IPS DF 4.7 (cell line): Measurements from ENCODE around the gene SLAMF1.
"Not testable (repeated sequence)": the region's sequence is repeated elsewhere in the genome, so short reads cannot be mapped to it uniquely, and the experiment has no call there.

ENCODE experiments used
- DNase-seq: peaks from one replicate; pipeline ENCODE4 v3.0.0-alpha.2; 2013; ENCODE audit warnings: low spot score; ENCODE audit errors: extremely low read depth

Gene SLAMF1, protein sequence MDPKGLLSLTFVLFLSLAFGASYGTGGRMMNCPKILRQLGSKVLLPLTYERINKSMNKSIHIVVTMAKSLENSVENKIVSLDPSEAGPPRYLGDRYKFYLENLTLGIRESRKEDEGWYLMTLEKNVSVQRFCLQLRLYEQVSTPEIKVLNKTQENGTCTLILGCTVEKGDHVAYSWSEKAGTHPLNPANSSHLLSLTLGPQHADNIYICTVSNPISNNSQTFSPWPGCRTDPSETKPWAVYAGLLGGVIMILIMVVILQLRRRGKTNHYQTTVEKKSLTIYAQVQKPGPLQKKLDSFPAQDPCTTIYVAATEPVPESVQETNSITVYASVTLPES

DNA sequence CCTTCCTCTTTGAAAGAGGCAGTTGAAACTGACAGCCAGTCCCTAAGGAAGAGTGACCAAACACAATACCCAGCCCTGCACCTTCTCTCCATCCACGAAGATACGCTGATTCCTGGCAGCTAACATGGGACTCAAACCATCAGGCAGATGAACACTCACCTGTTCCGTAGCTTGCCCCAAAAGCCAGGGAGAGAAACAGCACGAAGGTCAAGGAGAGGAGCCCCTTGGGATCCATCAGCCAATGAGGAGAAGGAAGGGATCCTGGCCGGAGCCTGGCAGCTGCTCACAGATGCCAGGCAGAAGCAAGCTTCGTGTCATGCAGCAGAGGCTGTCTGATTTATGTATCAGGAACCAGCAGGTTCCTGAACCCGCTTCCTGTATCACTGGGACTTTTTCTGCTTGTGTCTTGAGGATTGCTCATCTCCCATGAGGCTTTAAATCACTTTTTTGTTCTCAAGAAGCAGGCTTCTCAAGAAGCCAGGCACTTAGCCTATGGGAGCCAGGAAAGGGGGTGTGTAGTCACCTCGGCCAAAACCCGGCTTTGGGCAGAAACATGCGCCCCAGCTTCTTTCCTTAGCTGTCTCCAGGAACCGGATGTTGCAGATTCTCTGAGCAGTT is at the start of gene SLAMF1:
Gene SLAMF1, minus strand, starts transcription at position 334 of the 618 bp plus-strand sequence. Its CDS starts 99 bp downstream, at position 235.
- no peak for DNase-seq

DNA sequence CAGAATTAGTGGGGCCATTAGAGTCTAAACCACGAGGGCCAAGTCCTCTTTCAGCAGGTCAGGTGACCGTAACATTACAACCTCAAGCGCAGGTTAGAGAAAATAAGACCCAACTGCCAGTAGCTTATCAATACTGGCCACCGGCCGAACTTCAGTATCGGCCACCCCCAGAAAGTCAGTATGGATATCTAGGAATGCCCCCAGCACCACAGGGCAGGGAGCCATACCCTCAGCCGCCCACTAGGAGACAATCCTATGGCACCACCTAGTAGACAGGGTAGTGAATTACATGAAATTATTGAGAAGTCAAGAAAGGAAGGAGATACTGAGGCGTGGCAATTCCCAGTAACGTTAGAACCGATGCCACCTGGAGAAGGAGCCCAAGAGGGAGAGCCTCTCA is 45.5 kb upstream of the SLAMF1 start:
- not testable (repeated sequence) for DNase-seq

DNA sequence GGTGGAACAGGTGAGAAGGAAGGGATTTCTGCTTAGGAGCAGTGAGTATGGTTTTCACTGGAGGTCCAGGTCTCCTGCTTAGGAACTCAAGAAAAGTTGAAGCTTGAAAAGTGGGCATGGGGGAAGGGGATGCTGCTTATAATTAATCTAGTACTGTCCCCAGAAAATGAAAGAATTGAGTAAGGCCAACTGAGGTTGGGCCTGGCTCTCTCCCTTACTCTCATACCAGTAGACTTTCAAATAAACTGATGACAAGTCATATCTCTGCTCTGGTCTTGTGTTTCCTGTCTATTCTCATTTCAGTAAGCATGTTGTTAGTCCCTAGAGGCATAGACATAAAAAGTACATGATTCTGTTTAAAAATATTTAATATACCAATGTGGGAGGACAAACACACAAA is 38.4 kb upstream of the SLAMF1 start:
- no peak for DNase-seq

DNA sequence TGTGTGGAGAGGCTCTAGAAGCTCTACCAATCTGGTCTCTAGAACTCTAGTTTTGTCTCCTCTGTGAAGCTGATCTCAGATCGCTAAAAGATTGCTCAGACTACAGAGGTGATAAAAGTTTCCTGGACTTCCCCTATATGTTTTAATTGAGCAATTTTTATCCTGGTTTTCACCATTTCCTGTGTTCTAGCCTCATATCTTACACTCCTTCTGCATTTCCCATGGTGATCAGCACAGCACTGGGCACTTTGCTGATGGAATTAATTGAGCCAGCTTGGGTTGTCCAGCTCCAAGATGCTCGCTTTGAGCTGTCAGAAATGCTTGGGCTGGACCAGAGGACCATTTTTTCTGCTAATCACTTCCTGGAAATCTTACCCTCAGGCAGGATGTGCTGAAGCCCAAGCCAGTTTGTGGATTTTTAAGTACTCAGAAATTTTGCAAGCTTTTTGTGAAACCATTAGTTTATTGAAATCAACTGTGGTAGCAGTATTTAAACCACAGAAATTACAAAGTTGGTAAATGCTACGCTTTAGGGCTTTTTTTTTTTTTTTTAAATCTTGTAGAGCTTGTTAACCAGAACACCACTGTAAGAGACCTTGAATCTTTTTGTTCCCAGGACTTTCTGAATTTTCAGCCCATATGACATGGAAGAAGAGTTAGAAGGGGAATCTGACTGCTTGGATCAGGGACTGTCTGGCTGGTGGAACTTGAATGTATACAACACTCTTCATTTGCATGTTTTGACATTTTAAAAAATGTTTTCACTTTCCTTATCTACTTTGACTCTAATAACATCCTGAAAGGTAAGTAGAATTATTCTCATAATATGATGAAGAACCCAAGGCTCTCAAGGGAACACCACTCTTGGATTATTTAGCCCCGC is 36.4 kb upstream of the SLAMF1 start:
- DNase-seq = no peak

DNA sequence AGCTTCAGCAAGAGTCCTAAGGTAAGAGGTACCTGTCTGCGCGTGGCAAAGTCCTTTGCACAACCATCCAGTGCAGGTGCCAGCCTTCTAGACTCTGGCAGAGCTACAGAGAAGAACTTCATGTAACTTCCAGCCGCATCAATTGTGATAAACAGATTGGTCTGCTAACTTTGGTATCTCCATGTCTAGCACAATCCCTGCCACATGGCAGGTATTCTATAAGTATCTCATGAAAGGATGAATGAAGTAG is 35.0 kb upstream of the SLAMF1 start:
- no peak for DNase-seq

DNA sequence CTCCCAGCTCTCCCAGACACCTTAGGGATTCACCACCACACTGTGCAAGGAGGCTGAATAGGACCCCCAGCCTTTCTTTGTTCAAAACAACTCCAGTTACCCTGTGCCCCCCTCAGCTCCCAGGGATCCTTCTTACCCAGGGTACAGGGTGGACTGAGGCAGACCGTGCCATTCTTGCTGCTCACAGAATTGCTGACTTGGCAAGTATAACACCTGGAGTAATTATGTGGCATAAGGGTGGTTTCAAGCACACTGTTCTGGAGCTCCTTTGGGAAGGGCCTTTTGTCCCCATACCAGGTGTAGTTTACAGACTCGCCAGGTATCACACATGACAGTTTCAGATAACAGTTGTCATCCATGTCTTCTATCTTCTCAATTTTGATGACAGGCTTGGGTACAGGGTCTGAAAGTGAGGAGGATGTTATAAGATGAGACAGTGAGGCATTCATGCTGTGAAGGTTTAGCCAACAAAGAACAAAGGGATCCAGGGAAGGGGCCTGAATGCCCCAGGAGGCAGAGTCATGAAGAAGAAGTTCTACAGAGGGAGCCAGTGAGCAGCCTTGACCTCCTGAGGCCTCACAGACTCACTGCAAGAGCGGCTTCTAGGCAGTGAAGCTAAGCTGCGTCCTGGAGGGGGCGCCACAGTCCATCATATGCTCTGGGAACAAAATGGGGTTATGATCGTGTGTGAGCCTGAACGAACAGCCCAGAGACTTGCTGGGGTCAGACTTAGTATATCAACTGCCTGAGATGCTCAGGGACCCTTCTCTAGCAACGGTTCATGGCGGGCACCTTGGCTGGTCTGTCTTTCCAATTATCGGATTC is 34.4 kb upstream of the SLAMF1 start:
- DNase-seq = peak; percentile 91

DNA sequence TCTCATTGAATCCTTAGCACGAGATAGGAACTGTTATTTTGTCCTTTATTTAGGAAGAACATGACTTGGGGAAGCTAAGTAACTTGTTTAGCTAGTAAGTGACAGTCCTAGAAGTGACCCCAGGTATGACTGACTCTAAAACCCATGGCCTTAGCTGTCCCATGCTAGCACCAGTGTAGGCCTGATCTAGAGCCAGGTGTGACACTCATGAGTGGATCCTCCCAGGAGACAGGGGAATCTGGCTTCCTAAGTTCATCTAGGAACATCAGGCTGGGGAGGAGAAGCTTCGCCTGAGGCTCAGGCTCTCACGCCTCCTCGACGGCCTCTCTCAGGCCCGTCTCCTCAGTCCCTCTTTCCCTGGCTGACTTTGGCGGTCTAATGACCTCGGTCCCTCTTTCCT is 33.6 kb upstream of the SLAMF1 start:
- no peak for DNase-seq

DNA sequence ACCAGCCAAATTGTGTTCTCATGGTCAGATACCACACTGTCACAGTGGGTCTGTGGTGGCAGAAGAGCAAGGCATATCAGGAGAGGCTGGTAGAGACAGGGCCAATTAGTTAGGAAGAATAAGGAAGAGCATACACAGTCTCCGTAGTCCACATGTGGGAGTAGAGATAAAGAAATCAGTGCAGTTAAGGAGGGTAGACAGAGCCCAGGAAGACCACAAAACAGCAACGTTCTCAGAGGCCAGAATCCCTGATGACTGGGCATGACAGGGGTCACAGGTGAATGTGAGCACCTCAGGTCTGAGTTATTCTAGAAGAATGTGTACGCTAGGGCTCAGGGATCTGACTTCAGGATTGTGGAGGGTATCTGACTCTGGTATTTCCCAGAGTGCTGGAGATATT is 33.0 kb upstream of the SLAMF1 start:
- DNase-seq = no peak

DNA sequence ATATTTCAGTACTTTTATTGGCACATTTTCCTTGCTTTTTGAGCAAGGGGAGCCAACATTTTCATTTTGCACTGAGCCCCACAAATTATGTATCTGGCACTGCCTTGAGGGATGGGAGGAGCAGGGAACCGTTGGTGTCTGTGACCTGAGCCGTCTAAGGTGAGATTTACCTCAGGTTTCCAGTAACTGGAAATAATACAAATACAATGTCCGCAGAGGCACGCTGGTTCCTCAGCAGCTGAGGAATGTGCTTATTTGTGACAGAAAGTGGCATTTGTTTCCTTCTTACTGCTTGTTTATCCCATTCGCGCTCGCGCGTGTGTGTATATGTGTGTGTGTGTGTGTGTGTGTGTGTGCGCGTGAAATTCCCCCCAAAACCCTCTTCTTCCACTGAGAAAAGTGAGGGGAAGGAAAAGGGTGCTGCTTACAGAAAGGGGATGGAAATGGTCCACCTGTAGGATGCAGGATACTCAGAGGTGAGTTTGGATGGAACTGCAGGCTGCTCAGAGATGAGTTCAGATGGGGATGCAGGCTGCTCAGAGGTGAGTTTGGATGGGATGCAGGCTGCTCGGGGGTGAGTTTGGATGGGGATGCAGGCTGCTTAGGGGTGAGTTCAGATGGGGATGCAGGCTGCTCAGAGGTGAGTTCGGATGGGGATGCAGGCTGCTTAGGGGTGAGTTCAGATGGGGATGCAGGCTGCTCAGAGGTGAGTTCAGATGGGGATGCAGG is 30.2 kb upstream of the SLAMF1 start:
- DNase-seq = no peak

DNA sequence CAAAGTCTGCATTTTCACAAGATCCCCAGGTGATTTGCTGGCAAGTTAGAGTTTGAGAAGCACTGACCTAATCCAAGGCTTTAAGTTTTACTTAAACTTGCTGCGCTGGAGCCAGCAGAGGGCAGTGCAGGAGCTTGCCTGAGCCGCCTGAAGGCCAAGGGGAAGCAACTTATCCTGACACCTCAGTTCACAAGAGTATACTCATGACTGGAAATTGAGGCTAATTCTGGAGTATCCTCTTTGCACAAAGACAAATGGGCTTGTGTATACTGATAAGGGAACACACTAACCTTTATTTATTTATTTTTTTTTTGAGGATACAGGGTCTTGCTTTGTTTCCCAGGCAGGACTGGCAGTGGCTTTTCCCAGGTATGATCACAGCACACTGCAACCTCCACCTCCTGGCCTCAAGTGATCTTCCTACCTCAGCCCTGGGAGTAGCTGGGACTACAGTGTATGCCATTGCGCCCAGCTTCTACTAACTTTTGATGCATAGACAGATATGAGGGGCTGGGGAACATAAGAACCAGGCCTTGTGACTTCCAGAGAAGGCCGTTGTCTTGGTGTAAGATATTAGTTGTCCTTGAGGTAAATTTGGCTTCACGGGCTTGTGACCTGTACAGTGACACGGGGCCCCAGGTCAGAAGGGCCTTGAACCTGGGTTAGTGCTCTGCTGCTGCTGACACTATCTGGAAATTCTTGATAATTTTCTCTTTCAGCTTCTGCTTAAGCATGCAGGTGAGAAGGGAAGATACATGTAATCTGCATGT is 29.0 kb upstream of the SLAMF1 start:
- peak; percentile 58 for DNase-seq

DNA sequence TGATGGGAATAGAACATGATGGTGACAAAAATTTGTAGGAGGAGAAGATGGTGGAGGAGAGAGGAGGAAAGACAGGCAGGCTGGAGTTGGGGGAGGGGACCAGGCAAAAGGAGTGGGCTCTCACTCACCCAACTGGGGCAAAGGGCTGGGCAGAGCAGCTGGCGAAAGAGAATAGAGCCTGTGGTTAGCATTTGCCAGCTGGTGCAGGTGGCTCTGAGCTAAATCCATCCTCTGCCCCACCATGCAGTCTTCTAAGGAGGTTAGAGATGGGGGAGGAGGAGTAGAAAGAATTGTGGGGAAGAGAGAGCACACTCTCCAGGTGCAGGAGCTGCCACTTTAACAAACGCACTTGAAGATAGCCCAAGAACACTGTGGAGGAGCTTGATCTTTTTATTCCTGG is 27.6 kb upstream of the SLAMF1 start:
- no peak for DNase-seq

DNA sequence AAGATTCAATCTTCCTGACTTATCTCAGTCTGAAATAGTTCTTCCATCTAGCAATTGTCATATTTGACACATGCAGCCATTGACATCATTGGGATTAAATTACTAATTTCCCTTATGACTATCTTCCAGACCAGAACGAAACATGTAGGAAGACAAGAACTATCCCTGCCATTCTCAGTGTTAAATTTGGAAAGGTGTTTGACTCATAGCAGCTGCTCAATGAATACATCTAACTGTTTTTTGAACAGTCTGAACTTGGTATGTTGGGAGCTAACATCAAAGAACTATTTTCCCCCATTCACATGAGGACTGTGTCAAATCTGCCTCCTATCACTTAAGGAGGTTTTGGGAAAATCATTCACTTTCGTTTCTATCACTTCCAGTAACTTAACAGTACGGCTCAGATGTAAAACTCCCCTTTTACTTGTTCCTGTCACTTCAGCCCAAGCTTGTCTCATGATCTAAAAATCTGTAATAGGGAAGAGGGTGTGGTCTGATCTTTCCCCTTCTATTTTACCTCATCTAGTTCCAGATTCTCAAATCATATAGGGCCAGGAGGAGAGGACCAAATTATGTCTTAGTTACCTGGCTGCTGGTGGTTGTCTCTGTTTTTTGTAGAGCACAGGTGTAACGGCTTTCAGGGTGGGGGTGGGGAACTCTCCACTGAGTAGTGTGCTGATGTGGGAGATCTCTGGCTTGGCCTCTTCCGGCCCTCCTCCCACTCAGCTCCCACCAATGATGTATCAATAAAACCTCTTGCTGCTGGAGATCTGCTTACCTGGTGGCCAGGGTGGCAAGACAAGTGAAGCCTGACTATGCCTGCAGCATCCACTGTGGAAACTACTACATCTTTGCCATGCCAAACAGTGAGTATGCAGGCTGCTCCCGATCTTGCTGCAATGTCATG is 26.2 kb upstream of the SLAMF1 start:
- DNase-seq = no peak

DNA sequence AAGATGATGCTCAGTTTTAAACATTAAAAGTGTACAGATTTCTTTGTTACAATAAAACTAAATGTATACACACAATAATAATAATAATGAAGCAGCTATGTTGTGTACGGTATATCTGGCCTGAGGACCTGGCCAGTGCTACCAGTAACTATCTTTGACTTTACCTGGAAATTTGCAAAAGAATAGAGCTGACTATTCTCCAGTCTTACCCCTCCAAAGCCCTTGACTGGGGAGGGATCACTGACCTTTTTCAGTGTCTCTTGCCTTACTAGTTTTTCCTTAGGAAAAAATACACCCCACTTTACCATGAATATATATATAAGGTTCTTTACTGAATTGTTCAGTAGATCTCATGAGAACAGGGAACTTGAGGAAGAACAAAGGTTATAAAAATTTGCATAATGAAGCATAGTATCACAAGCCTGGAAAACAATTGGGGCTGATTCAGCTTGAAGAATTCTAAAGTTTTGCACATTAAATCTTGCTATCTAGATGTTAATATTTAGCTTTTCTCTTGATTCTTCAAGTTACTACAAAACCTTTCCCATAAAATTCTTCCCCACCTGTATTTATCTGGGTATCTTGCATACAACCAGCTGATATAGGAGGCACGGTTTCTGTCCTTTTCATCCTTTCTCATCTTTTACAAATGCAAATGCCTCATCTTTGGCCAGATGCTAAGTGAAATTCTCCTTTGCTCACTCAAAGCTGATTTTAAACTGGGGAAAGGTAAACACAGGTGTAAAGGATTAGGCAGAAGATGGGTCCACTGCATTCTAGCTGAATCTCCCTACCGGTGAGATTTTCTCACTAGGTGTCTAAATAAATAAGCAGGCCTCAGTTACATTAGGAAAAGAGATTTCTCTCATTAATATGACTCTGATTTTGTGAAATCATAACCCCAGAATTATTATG is 25.0 kb upstream of the SLAMF1 start:
- DNase-seq = no peak

DNA sequence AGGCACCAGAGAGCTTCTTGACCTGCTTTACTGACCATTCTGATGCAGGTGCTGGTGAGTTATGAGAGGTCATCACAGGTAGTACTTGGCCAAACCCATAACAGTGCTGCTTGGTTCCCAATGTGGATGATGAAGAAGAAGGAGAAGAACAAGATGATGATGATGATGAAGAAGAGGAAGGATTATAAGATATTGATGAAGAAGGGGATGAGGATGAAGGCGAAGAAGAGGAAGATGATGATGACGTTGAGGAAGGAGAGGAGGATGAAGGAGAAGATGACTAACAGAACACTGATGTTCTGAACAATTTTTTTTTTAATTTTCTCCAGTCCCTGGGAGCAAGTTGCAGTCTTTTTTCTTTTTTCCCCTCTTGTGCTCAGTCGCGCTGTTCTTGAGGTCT is 23.9 kb upstream of the SLAMF1 start:
- DNase-seq = no peak

DNA sequence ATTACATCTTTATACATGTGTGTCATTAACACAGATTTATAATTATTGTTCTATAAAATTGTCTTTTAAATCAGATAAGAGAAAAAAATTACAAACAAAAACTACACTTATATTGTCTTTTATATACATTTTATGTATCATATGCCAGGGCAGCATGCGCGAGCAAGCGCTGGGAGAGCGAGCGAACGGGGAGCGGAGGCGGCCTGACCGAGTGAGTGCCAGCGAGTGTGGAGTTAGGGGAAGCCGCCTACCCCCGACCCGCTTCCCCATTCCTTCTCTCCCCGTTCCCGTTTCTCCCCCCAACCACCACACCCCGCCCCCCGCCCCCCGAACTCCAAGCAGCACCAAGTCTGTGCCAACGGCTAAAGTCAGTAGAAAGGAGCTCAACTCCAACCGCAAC is 23.0 kb upstream of the SLAMF1 start:
- DNase-seq = no peak

DNA sequence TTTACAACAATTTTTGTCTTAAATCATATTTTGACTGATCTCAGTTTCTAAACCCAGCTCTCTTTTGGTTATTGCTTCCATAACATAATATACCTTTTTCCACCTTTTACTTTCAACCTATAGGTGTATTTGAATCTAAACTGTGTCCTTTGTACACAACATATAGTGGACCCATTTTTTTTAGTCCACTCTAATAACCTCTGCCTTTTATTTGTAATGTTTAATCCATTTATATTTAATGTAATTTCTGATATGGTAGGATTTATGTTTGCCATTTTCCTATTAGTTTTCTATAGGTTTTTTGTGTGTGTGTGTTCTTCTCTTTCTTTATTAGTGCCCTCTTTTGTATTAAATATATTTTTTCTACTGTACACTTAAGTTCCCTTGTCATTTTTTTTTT is 22.4 kb upstream of the SLAMF1 start:
- no peak for DNase-seq

DNA sequence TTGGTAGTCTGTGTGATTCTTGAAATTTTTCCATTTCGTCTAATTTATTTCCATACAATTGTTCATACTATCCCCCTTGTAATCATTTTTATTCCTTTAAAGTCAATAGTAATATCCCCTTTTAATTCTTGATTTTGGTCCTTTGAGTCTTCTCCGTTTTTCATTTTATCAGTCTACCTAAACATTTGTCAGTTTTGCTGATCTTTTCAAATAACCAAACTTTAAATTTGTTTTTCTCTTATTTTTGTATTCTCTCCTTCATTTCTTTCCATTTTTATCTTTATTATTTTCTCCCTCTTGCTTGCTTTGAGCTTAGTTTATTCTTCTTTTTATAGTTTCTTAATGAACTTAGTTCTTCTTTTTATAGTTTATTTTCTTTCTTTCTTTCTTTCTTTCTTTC is 21.1 kb upstream of the SLAMF1 start:
- DNase-seq = no peak

DNA sequence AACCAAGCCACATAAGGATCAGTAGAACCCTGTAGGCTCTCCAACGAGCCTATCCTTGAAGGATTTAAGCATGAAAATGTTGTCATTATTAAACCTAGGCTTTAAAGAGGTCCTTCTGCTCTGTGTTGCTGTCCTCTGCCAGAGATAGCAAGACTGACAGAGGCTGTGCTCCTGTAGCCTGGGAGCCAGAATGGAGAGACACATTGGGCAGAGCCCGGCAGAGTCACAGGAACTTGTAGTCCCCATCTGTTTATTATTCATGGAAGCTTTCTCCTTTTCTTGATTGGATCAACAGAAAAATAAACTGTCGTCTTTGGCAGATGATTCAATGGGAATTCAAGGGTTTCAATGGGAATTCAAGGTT is 19.2 kb upstream of the SLAMF1 start:
- DNase-seq = no peak
